ENCODE measurements around the gene FBXO46. TPM values are rescaled to one million over a fixed set of nuclear protein-coding genes. Genes with fewer than 3 reads are reported as not detected.
"Not testable (repeated sequence)": the region's sequence is repeated elsewhere in the genome, so short reads cannot be mapped to it uniquely, and the experiment has no call there.

The FBXO46 gene
- total RNA-seq, 1 donor from 2014 or later, result 16.5 TPM

- no peak for TF ChIP-seq CTCF (IDR thresholded peaks at IDR 0.05)
- no peak overlapping the region for H3K4me3 ChIP-seq
- H3K27me3 ChIP-seq, result no peaks in the 10 kb centered on the region
- no peaks in the 10 kb centered on the region for H3K4me1 ChIP-seq
- H3K36me3 ChIP-seq, result no peaks in the 10 kb centered on the region
- ATAC-seq (no peak), DNase-seq (no peak)
- intact Hi-C loops (cut with DNase I), result no loop called here
- no peaks in the 10 kb centered on the region for H3K9me3 ChIP-seq
- no peak overlapping the region for H3K27ac ChIP-seq
Observed at GRCh38 chr19:45757695-45758094, 27.0 kb upstream of the FBXO46 start.

GRCh38 chr19:45754323-45754722, 23.6 kb upstream of the FBXO46 start:
- intact Hi-C loops (cut with DNase I), result no loop called here
- H3K4me1 ChIP-seq, result no peaks in the 10 kb centered on the region
- H3K27ac ChIP-seq, result no peak overlapping the region
- TF ChIP-seq CTCF (IDR thresholded peaks at IDR 0.05), result no peak
- ATAC-seq, result no peak
- no peak for DNase-seq
- H3K36me3 ChIP-seq, result no peaks in the 10 kb centered on the region
- H3K9me3 ChIP-seq, result no peaks in the 10 kb centered on the region
- H3K27me3 ChIP-seq, result no peaks in the 10 kb centered on the region
- H3K4me3 ChIP-seq, result no peak overlapping the region

- Histone ChIP-seq H3K27ac (no peak overlapping the region), H3K27me3 (no peaks in the 10 kb centered on the region), H3K4me3 (no peak overlapping the region), H3K36me3 (no peaks in the 10 kb centered on the region), H3K9me3 (no peaks in the 10 kb centered on the region), H3K4me1 (no peaks in the 10 kb centered on the region)
- no peak for TF ChIP-seq CTCF (IDR thresholded peaks at IDR 0.05)
- no peak for ATAC-seq
- DNase-seq, result no peak
- intact Hi-C loops (cut with DNase I), result no loop called here
Observed at GRCh38 chr19:45753548-45753947, 22.9 kb upstream of the FBXO46 start.

- intact Hi-C loops (cut with DNase I), result no loop called here
- Histone ChIP-seq H3K4me1 (no peaks in the 10 kb centered on the region), H3K4me3 (no peak overlapping the region), H3K36me3 (no peaks in the 10 kb centered on the region), H3K9me3 (no peaks in the 10 kb centered on the region), H3K27ac (no peak overlapping the region), H3K27me3 (no peaks in the 10 kb centered on the region)
- TF ChIP-seq CTCF (IDR thresholded peaks at IDR 0.05), result no peak
- DNase-seq (no peak), ATAC-seq (no peak)
Observed at GRCh38 chr19:45752639-45753038, 21.9 kb upstream of the FBXO46 start.

- H3K27ac ChIP-seq; intact Hi-C loops (cut with DNase I); H3K36me3 ChIP-seq; H3K27me3 ChIP-seq; H3K9me3 ChIP-seq; H3K4me3 ChIP-seq; DNase-seq; H3K4me1 ChIP-seq; ATAC-seq: not testable (repeated sequence)
Observed at GRCh38 chr19:45751483-45751882, 20.8 kb upstream of the FBXO46 start.

GRCh38 chr19:45747513-45747912, 16.8 kb upstream of the FBXO46 start:
- no peaks in the 10 kb centered on the region for H3K4me1 ChIP-seq
- no peak for ATAC-seq
- TF ChIP-seq CTCF (IDR thresholded peaks at IDR 0.05), result no peak
- H3K36me3 ChIP-seq, result no peaks in the 10 kb centered on the region
- no peaks in the 10 kb centered on the region for H3K27me3 ChIP-seq
- H3K4me3 ChIP-seq, result no peak overlapping the region
- no peak for DNase-seq
- H3K27ac ChIP-seq, result no peak overlapping the region
- intact Hi-C loops (cut with DNase I), result no loop called here
- H3K9me3 ChIP-seq, result no peaks in the 10 kb centered on the region
